IMR-90 (cell line): Measurements from ENCODE around the gene EVA1C. TPM values are rescaled to one million over a fixed set of nuclear protein-coding genes. Genes with fewer than 3 reads are reported as not detected.

Experiments
- ATAC-seq: fragments of 200-7000 bp; cut with Tn5 transposase; 2 replicates; pipeline ENCODE4 v1.9.1; 2020; ENCODE audit warnings: low read depth, mild to moderate bottlenecking, moderate library complexity
- BruUV-seq: library from RNA; stranded (reverse); fragments of 400-500 nt; replicated peaks from 2 replicates; lab custom pipeline; 2021; lab: Mats Ljungman, UMichigan
- CTCF ChIA-PET: fragments of 300-600 bp; formaldehyde crosslinking; extraction: SDS; loops from one replicate; lab custom pipeline; 2021; ENCODE audit warnings: antibody characterized with exemption; lab: Yijun Ruan, JAX
- POLR2A ChIA-PET: fragments of 300-600 bp; sonication (Branson Sonifier 250); formaldehyde crosslinking; loops from one replicate; lab custom pipeline; 2022; ENCODE audit warnings: antibody characterized with exemption; ENCODE audit not compliant: unreplicated experiment; lab: Charles Lee
- DNase-seq: peaks from one replicate; pipeline ENCODE4 v3.0.0; 2013
- H2AFZ ChIP-seq: replicated peaks from 2 replicates; pipeline ENCODE3; 2013; ENCODE audit warnings: low read length, mild to moderate bottlenecking; ENCODE audit not compliant: poor library complexity
- H2AK5ac ChIP-seq: 2 replicates; pipeline ENCODE4 v1.6.1; 2013; ENCODE audit warnings: low read depth, low read length, inconsistent platforms
- H2AK9ac ChIP-seq: replicated peaks from 2 replicates; pipeline ENCODE3; 2013; ENCODE audit warnings: mild to moderate bottlenecking, low read depth, low read length, moderate library complexity; ENCODE audit not compliant: poor library complexity
- H2BK120ac ChIP-seq: 2 replicates; pipeline ENCODE4 v1.6.1; 2013; ENCODE audit warnings: low read depth, low read length, inconsistent platforms
- H2BK15ac ChIP-seq: 3 replicates; pipeline ENCODE4 v1.6.1; 2013; ENCODE audit warnings: low read depth, low read length, inconsistent platforms
- H2BK20ac ChIP-seq: 2 replicates; pipeline ENCODE4 v1.6.1; 2013; ENCODE audit warnings: low read depth, mild to moderate bottlenecking, inconsistent platforms, low read length, moderate library complexity
- H2BK5ac ChIP-seq: 2 replicates; pipeline ENCODE4 v1.6.1; 2013; ENCODE audit warnings: mild to moderate bottlenecking, low read depth, low read length, inconsistent platforms; ENCODE audit not compliant: poor library complexity, severe bottlenecking
- H3K14ac ChIP-seq: replicated peaks from 2 replicates; pipeline ENCODE4 v1.6.1; 2013; ENCODE audit warnings: low read depth, low read length, inconsistent platforms
- H3K18ac ChIP-seq: 2 replicates; pipeline ENCODE4 v1.6.1; 2013; ENCODE audit warnings: low read depth, low read length, control low read depth
- H3K23ac ChIP-seq: 2 replicates; pipeline ENCODE4 v1.6.1; 2013; ENCODE audit warnings: low read depth, low read length, inconsistent platforms
- H3K27ac ChIP-seq: 2 replicates; pipeline ENCODE4 v1.5.1; 2013; ENCODE audit warnings: mild to moderate bottlenecking, control low read depth, low read length; ENCODE audit not compliant: insufficient read depth
- H3K27me3 ChIP-seq: 2 replicates; pipeline ENCODE4 v1.6.1; 2013; ENCODE audit warnings: low read length; ENCODE audit not compliant: control insufficient read depth, insufficient read depth
- H3K36me3 ChIP-seq: 2 replicates; pipeline ENCODE4 v1.6.1; 2013; ENCODE audit warnings: low read length, mixed read lengths; ENCODE audit not compliant: control insufficient read depth, insufficient read depth
- H3K4ac ChIP-seq: 2 replicates; pipeline ENCODE4 v1.6.1; 2013; ENCODE audit warnings: low read depth, low read length, inconsistent platforms
- H3K4me1 ChIP-seq: 2 replicates; pipeline ENCODE4 v1.6.1; 2013; ENCODE audit warnings: low read length, mixed read lengths; ENCODE audit not compliant: control insufficient read depth, insufficient read depth
- H3K4me2 ChIP-seq: 2 replicates; pipeline ENCODE4 v1.6.1; 2013; ENCODE audit warnings: low read depth, mild to moderate bottlenecking, control low read depth, low read length, moderate library complexity
- H3K4me3 ChIP-seq: 2 replicates; pipeline ENCODE4 v1.5.1; 2013; ENCODE audit warnings: low read depth, mild to moderate bottlenecking, control low read depth, low read length, moderate library complexity; ENCODE audit not compliant: insufficient read depth
- H3K56ac ChIP-seq: 2 replicates; pipeline ENCODE4 v1.6.1; 2013; ENCODE audit warnings: low read length, inconsistent platforms; ENCODE audit not compliant: insufficient read depth; ENCODE audit errors: extremely low read depth
- H3K79me1 ChIP-seq, 2 experiments: 2 replicates each; pipeline ENCODE4 v1.6.1; 2013; ENCODE audit warnings: low read length in 2 of 2, inconsistent platforms in 1 of 2, low read depth in 1 of 2
- H3K9ac ChIP-seq: 2 replicates; pipeline ENCODE4 v1.6.1; 2013; ENCODE audit warnings: low read depth, low read length, control low read depth
- H3K9me1 ChIP-seq: 2 replicates; pipeline ENCODE4 v1.6.1; 2013; ENCODE audit warnings: low read length, inconsistent platforms; ENCODE audit not compliant: insufficient read depth
- H3K9me3 ChIP-seq: 2 replicates; pipeline ENCODE4 v1.6.1; 2013; ENCODE audit warnings: low read length; ENCODE audit not compliant: control insufficient read depth, insufficient read depth
- H4K20me1 ChIP-seq: 2 replicates; pipeline ENCODE4 v1.6.1; 2013; ENCODE audit warnings: low read length, inconsistent platforms; ENCODE audit not compliant: insufficient read depth
- H4K5ac ChIP-seq: 2 replicates; pipeline ENCODE4 v1.6.1; 2013; ENCODE audit warnings: mild to moderate bottlenecking, low read depth, low read length, control low read depth
- H4K8ac ChIP-seq, 2 experiments: 2 replicates each; pipeline ENCODE4 v1.6.1; 2013; ENCODE audit warnings: low read depth in 2 of 2, low read length in 2 of 2, control low read depth in 1 of 2, inconsistent platforms in 1 of 2
- H4K91ac ChIP-seq: 2 replicates; pipeline ENCODE4 v1.6.1; 2013; ENCODE audit warnings: low read depth, low read length, inconsistent platforms; ENCODE audit not compliant: insufficient read depth
- CEBPB ChIP-seq: IDR thresholded peaks from 2 replicates; pipeline ENCODE4 v1.6.1; 2012; ENCODE audit warnings: low read depth, low read length, improper control_type of control experiment
- CTCF ChIP-seq: conservative IDR thresholded peaks from 2 replicates; pipeline ENCODE4 v1.5.1; 2012; ENCODE audit warnings: mild to moderate bottlenecking, low read depth, low read length, improper control_type of control experiment
- MAFK ChIP-seq: IDR thresholded peaks from 2 replicates; pipeline ENCODE4 v1.6.1; 2012; ENCODE audit warnings: low read depth, low read length, improper control_type of control experiment
- MAZ ChIP-seq: IDR thresholded peaks from 2 replicates; pipeline ENCODE4 v1.6.1; 2012; ENCODE audit warnings: low read depth, mild to moderate bottlenecking, low read length, improper control_type of control experiment, moderate library complexity, borderline replicate concordance
- RAD21 ChIP-seq: IDR thresholded peaks from 2 replicates; pipeline ENCODE4 v1.6.1; 2012; ENCODE audit warnings: low read length, improper control_type of control experiment
- SMC3 ChIP-seq: fragments of 150-350 bp; IDR thresholded peaks from 2 replicates; pipeline ENCODE4 v1.6.1; 2016; ENCODE audit warnings: low read depth, mild to moderate bottlenecking, antibody characterized with exemption, low read length, moderate library complexity
- WGBS, 2 experiments: methylation state at CpG; one replicate each; pipeline versions ENCODE4 v1.1.5 to v1.1.7; 2013; ENCODE audit warnings: missing lambda C conversion rate in 2 of 2; ENCODE audit not compliant: insufficient read length in 1 of 2; ENCODE audit errors: extremely low coverage in 2 of 2; 5-methylcytosine and 5-hydroxymethylcytosine counted together
- dilution Hi-C: fragments of 300-500 bp; cut with HindIII; formaldehyde crosslinking; loops from one replicate; pipeline ENCODE4 v1.14.3; 2018; ENCODE audit warnings: low sequenced_read_pairs; ENCODE audit not compliant: unreplicated experiment
- in situ Hi-C: fragments of 300-500 bp; cut with MboI; formaldehyde crosslinking; loops from 3 replicates; pipeline ENCODE4 v1.14.3; 2019; ENCODE audit warnings: low sequenced_read_pairs, inconsistent platforms, mixed read lengths
- intact Hi-C: fragments of 100-400 bp; cut with micrococcal nuclease; formaldehyde crosslinking; loops from 2 replicates; pipeline ENCODE4 v1.10.0; 2022
- polyA plus RNA-seq, 3 experiments: library from polyadenylated mRNA; depleted of rRNA; stranded (reverse); fragments of >200 nt; gene quantifications; 2 replicates each; pipeline ENCODE4 v1.2.3, GENCODE V29; 2012; ENCODE audit warnings: low replicate concordance in 1 of 3
- total RNA-seq: library from RNA; depleted of rRNA; stranded (reverse); fragments of >200 nt; gene quantifications from 2 replicates; pipeline ENCODE4 v1.2.3, GENCODE V29; 2012

Gene EVA1C
- total and polyA plus RNA-seq, 2 of the 4 experiments (the other 2 are of a cell fraction), result 0.72 to 1.1 TPM

GRCh38 chr21:32483293-32483595 lies 70.7 kb downstream of the EVA1C start:
- H2BK15ac ChIP-seq, result no peak overlapping the region
- H3K27me3 ChIP-seq, result no peaks in the 10 kb centered on the region
- no peak overlapping the region for H4K91ac ChIP-seq
- no peaks in the 10 kb centered on the region for H3K9me3 ChIP-seq
- no TSS peak for BruUV-seq
- no peak overlapping the region for H3K14ac ChIP-seq
- H3K27ac ChIP-seq, result no peak overlapping the region
- no peak overlapping the region for H2AFZ ChIP-seq
- H3K4me2 ChIP-seq, result no peak overlapping the region
- DNase-seq, result no peak
- no peak overlapping the region for H3K23ac ChIP-seq
- in situ Hi-C loops, result no loop called here
- no peak for ATAC-seq
- WGBS, 2 experiments, result no CpG with 5 or more reads among the region's 2 CpGs
- H4K20me1 ChIP-seq, result no peaks in the 10 kb centered on the region
- no peak overlapping the region for H3K4ac ChIP-seq
- H3K56ac ChIP-seq, result no peak overlapping the region
- H2BK5ac ChIP-seq, result no peak overlapping the region
- no peak overlapping the region for H2BK120ac ChIP-seq
- H4K5ac ChIP-seq, result no peak overlapping the region
- no peak overlapping the region for H3K18ac ChIP-seq
- no peaks in the 10 kb centered on the region for H3K36me3 ChIP-seq
- dilution Hi-C loops, result no loop called here
- no peaks in the 10 kb centered on the region for H3K9me1 ChIP-seq
- no peaks in the 10 kb centered on the region for H3K79me1 ChIP-seq
- ChIA-PET POLR2A (no interaction called here), CTCF (no interaction called here)
- H3K9ac ChIP-seq, result no peak overlapping the region
- no peak overlapping the region for H2AK5ac ChIP-seq
- no peak for TF ChIP-seq CTCF
- TF ChIP-seq RAD21, result no peak
- no peak for TF ChIP-seq SMC3
- no peak for TF ChIP-seq MAZ
- TF ChIP-seq MAFK, result no peak
- TF ChIP-seq CEBPB, result no peak
- no peak overlapping the region for H4K8ac ChIP-seq
- H3K4me1 ChIP-seq, result no peaks in the 10 kb centered on the region; the same call in 1 of the 2 replicates
- no peak overlapping the region for H2BK20ac ChIP-seq
- H2AK9ac ChIP-seq, result no peak overlapping the region
- intact Hi-C loops, result no loop called here
- no peak overlapping the region for H3K4me3 ChIP-seq
